ENCODE data around the gene IFNA1.
"Not testable (repeated sequence)": the region's sequence is repeated elsewhere in the genome, so short reads cannot be mapped to it uniquely, and the experiment has no call there.

Gene IFNA1

DNA sequence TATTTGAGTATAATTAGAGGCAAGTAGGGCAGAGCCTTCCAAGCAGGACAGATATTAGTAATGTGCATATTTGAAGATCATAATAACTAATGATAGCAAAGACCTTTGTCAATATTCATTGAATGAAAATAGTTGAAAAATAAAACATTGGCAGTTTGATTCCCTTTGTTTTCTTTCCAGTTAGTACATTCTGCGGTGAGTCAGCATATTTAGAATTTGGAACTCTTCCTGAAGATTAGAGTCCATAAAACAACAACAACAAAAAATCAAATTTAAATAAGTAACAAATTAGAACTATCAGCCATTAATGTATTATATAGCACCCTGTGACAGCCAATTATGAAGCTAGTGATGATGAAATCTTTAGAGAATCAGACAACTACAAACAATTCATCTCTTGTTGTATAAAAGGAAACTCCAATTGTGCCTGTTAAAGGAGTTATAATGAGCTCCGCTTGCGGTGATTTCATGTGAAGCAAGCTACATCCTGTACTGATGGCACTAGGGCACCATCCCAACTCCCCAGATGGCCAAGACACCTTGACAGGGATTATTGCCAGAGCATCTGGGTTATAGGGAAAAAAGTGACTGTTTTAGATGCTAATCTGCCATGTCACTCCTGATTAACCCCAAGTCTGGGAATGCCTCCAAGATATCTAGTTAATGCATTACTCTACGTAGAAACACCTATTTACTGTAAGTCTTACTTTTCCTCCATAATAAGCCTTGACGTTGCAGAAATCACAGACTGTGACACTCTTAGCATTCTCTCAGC is 24.6 kb upstream of the IFNA1 start:
- DNase-seq (ENCODE audit: low read depth, low spot score): peak; percentile 65
- H3K4me3 ChIP-seq (ENCODE audit: low read depth, low read length): no peak overlapping the region
- TF ChIP-seq, protein P1, sequence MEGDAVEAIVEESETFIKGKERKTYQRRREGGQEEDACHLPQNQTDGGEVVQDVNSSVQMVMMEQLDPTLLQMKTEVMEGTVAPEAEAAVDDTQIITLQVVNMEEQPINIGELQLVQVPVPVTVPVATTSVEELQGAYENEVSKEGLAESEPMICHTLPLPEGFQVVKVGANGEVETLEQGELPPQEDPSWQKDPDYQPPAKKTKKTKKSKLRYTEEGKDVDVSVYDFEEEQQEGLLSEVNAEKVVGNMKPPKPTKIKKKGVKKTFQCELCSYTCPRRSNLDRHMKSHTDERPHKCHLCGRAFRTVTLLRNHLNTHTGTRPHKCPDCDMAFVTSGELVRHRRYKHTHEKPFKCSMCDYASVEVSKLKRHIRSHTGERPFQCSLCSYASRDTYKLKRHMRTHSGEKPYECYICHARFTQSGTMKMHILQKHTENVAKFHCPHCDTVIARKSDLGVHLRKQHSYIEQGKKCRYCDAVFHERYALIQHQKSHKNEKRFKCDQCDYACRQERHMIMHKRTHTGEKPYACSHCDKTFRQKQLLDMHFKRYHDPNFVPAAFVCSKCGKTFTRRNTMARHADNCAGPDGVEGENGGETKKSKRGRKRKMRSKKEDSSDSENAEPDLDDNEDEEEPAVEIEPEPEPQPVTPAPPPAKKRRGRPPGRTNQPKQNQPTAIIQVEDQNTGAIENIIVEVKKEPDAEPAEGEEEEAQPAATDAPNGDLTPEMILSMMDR (IDR thresholded peaks at IDR 0.05; ENCODE audit: low read depth, low read length): no peak
- in situ Hi-C loops (cut with HindIII; ENCODE audit: low sequenced_read_pairs): no loop called here

DNA sequence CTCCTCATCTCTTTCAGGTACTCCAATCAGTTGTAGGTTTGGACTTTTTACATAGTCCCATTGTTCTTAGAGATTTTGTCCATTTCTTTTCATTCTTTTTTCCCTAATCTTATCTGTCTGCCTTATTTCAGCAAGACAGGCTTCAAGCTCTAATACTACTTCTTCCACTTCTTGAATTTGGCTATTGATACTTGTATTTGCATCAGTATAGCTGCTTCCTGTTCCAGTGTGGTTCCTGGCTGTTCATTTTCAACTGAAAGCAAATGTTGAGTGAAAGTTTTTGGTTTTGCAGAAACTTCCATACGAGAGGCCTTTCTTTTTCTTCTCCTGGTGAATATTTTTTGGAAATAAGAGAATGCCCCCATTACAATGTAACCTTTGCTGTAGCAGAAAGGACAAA is 12.0 kb upstream of the IFNA1 start:
- H3K4me3 ChIP-seq (ENCODE audit: low read depth, low read length): no peak overlapping the region
- in situ Hi-C loops (cut with HindIII; ENCODE audit: low sequenced_read_pairs): no loop called here
- no peak for DNase-seq (ENCODE audit: low read depth, low spot score)
- TF ChIP-seq, protein P1 (IDR thresholded peaks at IDR 0.05; ENCODE audit: low read depth, low read length): no peak

DNA sequence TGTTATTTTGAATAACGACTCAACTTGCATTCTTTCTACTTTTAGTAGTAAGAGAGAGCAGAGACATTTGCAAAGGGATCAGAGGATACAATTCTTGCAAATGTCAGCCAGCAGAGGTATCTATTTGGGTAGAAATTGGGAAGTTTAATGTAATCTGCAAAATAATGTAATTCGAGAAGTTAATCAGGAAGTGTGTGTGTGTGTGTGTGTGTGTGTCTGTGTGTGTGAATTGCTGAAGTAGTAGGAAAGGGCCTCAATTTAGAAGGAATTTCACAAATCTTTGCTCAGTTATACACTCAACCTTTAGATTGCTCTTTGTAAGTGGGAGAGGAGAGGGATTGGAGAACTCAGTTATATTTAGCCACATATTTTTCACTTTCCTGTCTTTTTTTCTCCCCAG is 11.0 kb upstream of the IFNA1 start:
- in situ Hi-C loops (cut with HindIII; ENCODE audit: low sequenced_read_pairs): no loop called here
- TF ChIP-seq, protein P1 (IDR thresholded peaks at IDR 0.05; ENCODE audit: low read depth, low read length): no peak
- no peak overlapping the region for H3K4me3 ChIP-seq (ENCODE audit: low read depth, low read length)
- no peak for DNase-seq (ENCODE audit: low read depth, low spot score)

DNA sequence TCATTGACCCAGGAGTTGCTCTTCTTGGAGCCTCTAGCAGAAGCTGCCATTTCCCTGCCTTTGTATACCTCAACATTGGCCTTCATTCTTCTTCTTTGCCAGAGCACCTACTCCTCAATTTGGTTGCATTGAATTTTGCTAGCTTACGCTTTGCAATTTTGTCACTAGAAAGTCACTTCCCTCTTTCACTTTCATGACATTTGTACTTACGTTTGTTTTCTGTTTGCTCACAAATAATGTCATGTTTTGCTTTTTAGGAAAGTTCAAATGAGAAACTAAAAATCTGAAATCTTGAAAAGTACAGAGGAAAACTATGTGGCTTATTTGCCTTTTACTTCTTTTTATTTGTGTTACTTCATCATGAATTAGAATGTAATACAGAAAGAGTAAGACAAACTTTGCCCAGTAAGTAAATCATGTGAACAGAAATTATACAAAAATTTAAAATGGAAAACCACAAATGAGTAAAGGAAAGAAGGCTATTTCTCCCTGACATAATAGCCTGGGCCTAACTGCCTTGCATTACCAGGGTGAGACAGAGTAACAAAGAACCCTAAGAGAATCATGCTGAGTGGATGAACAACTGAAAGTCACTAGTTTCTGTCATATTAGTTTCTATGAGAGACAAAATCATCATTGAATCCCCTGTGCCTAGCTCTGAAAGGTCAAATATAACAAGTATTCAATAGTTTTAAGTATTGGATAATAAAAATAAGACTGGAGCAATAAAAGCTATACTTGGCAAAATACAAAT is 7.4 kb upstream of the IFNA1 start:
- H3K4me3 ChIP-seq (ENCODE audit: low read depth, low read length): no peak overlapping the region
- TF ChIP-seq, protein P1 (IDR thresholded peaks at IDR 0.05; ENCODE audit: low read depth, low read length): no peak
- in situ Hi-C loops (cut with HindIII; ENCODE audit: low sequenced_read_pairs): no loop called here
- no peak for DNase-seq (ENCODE audit: low read depth, low spot score)

DNA sequence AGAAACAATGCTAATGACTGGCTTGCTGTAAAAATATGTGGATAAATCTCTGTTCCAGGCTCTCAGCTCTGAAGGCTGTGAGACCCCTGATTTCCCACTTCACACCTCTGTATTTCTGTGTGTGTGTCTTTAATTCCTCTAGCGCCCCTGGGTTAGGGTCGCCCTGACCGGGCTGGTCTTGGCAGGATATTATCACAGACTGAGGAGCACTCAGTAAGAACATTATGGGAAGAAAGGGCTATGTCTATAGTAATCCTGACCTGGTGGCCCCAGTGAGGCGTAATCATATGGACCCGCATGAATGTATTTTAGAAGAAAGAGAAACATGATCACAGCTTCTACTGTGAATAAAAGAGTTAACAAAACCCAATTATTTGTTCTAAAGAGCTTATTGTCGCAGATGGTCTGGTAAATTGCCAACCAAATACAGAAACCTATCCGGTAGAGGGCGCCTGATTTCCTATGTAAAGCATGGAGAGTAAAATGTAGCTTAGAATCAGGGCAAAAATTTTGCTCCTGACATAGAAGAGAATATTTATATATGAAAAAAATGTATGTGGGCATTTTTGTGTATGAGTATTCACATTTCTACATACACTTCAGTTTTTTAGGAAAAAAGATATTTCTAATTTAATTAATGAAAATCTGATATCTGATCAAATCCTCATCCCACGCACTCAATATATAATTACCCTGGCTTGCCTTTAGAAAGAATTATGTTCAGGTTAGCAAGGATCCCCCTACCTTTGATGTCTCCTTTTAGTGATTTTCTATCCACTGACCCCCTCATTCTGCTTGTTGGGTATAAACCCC is 5.8 kb upstream of the IFNA1 start:
- in situ Hi-C loops (cut with HindIII; ENCODE audit: low sequenced_read_pairs): no loop called here
- TF ChIP-seq, protein P1 (IDR thresholded peaks at IDR 0.05; ENCODE audit: low read depth, low read length): peak; percentile 73
- H3K4me3 ChIP-seq (ENCODE audit: low read depth, low read length): no peak overlapping the region
- peak; percentile 78 for DNase-seq (ENCODE audit: low read depth, low spot score)

DNA sequence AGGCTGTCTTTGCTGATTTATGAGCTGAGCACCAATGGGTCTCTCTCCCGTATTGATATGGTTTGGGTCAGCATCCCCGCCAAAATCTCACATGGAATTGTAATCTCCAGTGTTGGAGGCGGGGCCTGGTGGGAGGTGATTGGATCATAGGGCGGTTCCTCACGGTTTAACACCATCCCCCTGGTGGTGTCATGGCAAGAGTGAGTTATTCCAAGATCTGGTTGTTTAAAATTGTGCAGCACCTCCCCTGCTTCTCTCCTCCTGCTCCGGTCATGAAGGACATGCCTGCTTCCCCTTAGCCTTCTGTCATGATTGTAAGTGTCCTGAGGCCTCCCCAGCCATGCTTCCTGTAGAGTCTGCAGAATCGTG is 5.2 kb upstream of the IFNA1 start:
- in situ Hi-C loops (cut with HindIII; ENCODE audit: low sequenced_read_pairs); DNase-seq (ENCODE audit: low read depth, low spot score); H3K4me3 ChIP-seq (ENCODE audit: low read depth, low read length): not testable (repeated sequence)

Data from astrocyte of the spinal cord (primary cell).